HG03097 (cell line): ENCODE data around the gene TTC28.
"Not testable (repeated sequence)": the region's sequence is repeated elsewhere in the genome, so short reads cannot be mapped to it uniquely, and the experiment has no call there.

Experiments used
- ATAC-seq: cut with Tn5 transposase; IDR thresholded peaks from one replicate; pipeline ENCODE4 v1.9.1; 2021; ENCODE audit not compliant: unreplicated experiment, low FRiP score

Gene TTC28

DNA sequence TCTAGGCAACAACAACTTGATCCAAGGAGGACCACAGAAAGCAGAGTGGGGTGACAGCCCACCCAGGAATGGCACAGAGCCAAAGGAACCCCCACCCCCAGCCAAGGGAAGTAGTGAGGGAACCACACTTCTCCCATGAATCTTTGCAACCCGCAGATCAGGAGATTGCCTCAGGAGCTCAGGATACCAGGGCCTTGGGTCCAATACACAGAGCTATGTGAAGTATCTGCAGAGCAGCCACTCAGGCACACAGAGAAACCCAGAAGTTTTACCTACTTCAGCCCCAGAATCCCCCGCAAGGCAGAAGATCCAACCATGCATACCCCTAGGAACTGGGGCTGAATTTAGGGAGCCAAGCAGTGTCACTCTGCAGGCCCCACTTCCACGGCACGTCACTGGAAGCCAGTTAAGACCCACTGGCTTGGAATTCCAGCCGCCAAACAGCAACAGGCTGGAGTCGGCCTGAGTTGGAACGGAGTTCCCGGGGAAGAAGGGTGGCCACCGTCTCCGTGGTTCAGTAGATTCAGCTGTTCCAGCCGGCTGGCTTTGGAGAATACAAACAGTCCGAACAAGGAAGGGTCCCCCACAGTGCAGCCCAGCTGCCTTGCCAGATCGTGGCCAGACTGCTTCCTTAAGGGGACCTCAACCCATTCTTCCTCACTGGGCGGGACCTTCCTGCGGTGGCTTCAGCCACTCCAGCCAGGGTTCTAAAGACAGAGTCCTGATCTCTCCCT is 174.1 kb downstream of the TTC28 start:
- ATAC-seq: no peak

DNA sequence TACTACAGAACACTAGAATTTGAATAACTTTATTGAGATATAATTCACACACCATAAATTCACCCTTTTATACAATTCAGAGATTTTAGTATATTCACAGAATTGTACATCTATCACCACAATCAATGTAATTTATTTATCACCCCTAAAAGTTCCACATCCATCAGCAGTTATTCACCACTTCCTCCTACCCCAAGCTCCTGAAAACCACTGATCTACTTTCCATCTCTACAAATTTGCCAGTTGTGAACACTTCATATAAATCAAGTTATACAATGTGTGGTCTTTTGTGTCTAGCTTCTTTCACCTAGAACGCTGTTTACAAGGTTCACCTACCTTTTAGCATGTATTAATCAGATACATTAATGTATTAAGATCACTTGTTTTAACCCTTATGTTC is 179.6 kb downstream of the TTC28 start:
- ATAC-seq: no peak

DNA sequence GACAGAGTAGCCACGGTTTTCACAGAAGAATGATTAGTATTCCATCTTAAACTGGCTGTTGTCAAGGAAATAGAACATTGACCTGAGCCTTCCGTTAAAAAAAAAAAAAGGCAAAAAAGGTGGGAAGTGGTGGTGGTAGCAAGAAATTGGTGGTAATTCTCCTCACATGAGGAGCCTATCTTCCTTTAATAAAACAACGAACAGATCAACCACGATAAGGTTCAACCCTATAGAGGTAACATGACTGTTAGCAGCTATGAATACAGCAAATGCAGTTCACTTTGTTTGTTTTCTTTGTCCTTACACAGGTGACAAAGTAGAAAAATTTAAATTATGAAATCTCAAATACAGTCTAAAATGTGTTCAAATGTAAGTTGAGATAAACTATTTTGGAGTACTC is 181.6 kb downstream of the TTC28 start:
- no peak for ATAC-seq

DNA sequence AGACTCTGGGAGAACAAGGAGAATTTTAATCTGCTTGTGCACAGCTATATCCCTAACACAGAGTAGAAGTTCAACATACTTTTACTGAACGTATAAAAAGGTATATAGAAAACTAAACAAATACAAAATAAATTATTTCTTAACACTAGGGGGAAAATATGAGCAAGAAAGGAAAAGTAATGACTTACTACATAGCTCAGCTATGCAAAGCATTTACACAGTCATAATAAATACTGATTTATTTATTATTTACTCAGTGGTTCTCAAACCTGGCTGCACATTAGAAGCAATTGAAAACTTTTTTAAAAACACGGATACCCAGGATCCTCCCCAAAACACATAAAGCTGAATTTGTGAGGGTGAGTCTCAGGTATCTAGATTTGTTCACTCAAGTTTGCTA is 182.5 kb downstream of the TTC28 start:
- ATAC-seq: no peak

DNA sequence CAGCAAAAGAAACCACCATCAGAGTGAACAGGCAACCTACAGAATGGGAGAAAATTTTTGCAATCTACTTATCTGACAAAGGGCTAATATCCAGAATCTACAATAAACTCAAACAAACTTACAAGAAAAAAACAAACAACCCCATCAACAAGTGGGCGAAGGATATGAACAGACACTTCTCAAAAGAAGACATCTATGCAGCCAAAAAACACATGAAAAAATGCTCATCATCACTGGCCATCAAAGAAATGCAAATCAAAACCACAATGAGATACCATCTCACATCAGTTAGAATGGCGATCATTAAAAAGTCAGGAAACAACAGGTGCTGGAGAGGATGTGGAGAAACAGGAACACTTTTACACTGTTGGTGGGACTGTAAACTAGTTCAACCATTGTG is 188.4 kb downstream of the TTC28 start:
- ATAC-seq: not testable (repeated sequence)

DNA sequence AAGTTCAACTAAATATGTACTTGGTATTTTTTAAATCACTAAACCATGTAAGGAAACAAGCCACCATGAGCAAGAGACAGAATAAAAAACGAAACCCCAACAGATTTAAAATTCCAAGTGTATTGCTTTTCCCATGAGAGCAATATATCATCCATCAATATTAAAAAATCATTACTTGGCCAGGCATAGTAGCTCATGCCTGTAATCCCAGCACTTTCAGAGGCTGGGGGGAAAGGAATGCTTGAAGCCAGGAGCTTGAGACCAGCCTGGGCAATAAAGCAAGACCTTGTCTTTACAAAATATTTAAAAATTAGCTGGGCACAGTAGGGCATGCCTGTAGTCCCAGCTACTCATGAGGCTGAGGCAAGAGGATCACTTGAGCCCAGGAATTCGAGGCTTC is 190.8 kb downstream of the TTC28 start:
- ATAC-seq: no peak

DNA sequence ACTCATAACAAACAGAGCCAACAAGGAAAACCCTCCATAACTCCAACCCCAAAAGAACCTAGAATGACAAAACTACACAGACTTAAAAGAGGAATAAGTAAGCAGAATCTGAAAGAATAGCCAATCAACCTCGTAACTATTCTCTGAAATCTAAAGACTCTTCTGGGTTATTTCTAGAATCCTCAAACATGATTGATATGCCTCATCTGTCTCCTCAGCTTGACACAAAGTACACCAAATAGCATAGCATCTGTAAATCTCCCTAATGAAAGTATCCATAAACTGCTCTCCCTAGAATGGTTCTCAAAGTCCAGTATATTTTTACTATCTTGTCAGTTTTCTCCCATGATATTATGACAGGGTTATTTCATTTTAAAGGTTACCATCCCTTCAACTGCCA is 195.0 kb downstream of the TTC28 start:
- no peak for ATAC-seq

DNA sequence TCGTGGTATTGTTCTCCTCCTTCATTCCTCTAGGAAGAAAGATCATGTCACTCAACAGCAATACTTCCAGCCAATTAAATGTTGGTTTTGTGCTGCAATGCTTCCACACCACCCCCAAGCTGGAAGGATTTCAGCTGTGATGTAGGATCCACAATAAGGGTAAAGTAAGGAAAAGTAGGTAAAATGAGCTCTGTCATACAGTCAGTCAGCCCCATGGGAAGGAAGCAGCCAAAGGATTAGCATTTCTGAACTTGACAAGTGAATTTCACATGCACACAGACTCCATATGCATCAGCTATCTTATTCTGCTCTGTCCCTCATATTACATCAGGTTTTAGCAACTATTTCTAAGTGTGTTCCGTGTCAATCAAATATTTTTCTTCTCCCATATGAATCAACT is 197.9 kb downstream of the TTC28 start:
- ATAC-seq: no peak

DNA sequence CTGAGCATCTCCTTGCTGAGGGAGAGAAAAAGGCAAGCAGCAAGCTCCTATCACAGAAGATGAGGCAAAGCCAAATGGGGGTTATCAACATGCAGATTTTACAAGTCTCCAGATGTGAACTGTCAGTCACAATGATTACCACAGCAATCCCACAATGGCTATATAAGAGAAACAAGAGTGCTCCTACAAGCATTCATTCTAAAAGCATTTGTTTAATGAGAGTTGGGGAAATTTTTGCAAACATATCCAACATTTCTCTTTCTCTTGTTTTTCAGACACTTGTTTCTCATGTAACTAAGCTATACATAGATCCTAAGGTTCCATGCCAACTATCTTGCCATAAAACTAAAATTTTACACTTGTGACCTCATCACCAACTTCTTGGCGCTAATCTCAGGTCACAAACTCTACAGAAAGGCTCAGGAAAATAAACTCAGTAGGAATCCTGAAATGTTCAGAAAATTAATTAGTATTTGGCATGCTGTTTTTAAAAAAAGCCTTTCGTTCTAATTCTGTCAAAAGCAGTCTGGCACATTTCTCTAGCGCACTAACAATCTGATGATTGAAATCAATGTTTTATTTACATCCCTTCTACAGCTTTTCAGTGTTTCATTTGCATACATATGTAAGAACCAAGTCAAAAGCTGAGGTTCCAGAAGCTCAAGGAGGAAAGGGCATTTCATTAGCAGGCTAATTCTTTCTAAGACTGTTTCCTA is 199.5 kb downstream of the TTC28 start:
- ATAC-seq: no peak

DNA sequence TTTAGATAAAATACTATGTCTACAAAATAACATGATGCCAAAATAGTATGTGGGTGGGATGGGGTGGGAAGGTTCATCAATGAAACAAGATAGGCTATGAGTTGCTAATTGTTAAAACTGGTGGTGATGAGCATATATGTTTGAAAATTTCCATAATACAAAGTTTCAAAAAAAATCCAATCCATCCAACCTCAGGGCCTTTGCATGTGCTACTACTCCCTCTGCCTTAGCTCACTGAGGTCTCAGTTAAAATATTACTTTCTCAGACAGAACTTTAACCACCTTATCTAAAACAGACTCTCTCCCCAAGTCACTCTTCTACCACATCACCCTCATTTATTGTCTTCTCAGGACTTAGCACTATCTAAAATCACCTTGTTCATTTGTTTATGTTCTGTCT is 201.1 kb downstream of the TTC28 start:
- ATAC-seq: no peak

DNA sequence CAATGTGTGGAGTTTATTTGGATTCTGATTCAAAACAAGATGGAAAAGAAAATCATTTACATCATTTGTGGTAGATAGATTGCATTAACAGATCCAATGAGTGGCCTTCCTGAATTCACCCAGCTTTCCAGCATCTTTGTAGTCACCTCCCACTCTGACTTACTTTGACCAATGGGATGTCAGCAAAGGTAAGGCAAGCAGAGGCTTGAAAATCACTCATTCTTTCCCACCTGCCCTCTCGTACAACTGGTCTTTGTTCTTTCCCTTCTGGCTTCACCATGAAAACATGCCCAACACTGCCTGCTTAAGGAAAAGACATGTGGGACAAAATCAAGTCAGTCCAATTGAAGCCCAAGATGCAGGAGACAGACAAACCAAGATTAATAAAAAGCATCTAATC is 202.1 kb downstream of the TTC28 start:
- no peak for ATAC-seq

DNA sequence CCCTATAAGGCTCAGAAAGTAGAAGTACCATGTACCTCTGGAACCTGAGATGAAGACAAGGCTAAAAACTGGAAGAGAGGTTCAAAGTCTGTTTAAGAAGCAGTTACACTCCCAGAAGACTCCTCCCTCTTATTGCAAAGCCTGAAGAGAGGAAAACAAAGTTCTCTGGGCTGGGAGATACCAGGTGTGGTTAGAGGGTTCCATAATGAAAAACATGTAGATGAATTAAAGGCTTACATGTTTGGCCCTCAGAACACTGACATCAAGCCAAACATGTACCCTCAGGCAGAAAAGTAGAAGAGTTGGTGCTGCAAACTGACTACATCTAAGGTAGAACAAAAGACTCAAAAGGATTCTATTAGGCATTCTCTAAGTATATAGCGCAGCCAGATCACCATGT is 205.3 kb downstream of the TTC28 start:
- no peak for ATAC-seq

DNA sequence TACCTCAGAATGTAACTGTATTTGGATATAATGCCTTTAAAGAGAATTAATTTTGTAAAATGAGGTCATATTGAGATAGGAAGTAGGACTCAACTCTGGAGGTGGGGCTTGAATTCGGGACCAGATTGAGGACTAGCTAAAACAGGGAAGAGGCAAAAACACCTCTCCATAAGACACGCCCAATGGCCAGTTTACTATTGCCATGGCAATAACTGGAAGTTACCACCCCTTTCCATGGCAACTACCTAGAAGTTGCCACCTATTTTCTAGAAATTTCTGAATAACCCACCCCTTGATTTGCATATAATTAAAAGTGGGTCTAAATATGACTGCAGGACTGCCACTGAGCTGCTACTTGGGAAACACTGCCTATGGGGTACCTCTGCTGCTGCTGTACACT is 206.4 kb downstream of the TTC28 start:
- ATAC-seq: no peak

DNA sequence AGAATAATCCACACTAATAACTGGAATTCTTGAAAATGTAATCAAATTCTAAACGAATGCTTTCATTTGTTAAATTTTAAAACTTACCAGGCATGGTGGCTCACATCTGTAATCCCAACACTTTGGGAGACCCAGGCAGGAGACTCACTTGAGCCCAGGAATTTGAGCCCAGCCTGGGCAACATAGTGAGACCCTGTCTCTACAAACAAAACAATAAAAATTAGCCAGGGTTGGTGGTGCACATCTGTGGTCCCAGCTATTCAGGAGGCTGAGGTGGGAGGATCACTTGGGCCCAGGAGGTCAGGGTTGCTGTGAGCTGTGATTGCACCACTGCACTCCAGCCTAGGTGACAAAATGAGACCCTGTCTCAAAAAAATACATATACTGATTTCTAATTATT is 212.6 kb downstream of the TTC28 start:
- not testable (repeated sequence) for ATAC-seq

DNA sequence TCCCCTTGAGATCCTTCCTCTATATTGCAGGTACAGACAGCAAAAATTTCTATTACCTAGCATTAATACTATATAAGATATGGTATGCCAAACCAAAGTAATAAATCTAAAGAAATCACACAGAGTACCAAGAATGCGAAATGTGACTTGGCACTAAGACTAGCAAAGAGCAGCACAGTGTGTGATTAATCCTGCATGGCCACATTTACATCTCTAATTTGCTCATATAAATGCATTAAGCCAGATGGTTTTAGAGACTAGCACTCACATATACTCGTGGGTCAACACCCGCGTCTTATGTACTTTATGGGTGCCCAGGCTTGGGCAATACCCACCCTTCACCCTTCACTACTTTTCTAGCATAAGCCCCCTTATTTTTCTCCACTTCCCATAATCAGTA is 213.2 kb downstream of the TTC28 start:
- ATAC-seq: no peak

DNA sequence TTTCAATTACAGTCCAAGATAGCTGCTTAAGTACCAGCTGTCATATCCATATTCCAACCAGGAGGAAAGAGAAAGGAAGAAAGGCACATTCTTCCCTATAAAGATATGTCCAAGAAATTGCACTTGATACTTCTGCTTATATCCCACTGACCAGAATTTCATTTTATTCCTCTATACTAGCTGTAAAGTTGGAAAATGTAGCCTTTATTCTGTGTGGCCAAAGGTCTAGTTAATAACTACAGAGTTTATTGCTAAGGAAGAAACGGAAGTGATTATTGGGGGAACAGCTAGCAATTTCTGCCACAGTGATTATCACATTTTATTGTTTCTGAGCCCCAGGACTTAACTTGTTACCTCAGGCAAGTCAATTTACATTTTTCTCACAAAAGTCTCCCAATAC is 213.8 kb downstream of the TTC28 start:
- no peak for ATAC-seq

DNA sequence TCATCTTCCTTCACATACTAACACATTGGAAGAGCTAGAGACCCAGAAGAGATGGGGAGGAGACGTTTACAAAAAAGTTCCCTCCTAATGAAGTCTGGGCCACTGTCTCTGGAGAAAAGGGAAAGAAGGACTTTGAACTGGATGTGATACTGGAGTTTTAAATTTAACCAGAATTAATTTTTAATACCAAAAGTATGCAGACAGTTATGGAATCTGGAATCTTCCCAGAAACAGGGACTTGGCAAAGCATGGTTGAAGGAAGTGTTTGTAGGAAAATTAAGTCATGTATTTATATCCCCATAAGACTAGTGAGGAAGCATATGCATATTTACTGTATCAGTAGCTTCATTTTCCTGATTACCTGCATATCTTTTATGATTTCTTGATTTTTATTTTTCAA is 215.5 kb downstream of the TTC28 start:
- ATAC-seq: no peak

DNA sequence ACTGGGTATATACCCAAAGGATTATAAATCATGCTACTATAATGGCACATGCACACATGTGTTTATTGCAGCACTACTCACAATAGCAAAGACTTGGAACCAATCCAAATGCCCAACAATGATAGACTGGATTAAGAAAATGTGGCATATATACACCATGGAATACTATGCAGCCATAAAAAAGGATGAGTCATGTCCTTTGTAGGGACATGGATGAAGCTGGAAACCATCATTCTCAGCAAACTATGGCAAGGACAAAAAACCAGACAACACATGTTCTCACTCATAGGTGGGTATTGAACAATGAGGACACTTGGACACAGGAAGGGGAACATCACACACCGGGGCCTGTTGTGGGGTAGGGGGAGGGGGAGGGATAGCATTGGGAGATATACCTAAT is 216.2 kb downstream of the TTC28 start:
- not testable (repeated sequence) for ATAC-seq

DNA sequence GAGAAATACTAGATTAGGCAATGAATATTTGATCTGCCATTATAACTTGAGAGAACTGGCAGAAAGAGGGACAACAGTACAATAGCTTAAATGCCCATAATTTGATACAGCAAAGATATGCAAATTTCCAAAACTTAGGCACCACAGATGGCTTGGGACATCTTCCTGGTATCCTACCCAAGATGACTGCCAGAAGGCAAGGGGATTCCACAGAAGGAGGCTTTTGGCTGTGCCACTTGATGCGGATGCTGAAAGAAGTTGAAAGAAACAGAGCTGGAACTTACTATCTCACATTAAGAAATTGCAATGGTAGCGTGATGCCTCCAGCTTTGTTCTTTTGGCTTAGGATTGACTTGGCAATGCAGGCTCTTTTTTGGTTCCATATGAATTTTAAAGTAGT is 216.7 kb downstream of the TTC28 start:
- no peak for ATAC-seq

DNA sequence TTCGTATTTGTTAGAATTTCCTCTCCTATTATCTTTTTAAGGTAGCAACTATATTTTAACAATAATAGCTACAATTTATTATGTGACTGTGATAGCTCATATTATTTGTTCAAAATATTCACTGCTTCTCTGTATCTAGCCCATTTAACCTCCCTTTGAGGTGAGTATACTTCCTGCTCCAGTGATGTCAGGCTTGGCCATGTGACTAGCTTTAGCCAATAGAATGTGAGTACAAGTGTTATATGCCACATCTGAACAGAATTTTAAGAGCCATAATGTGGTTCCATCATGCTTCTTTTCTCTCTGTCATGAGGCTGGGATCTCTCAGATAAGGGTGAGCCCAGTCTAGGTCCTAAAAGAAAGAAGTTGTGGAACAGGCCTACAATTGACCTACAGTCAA is 217.6 kb downstream of the TTC28 start:
- no peak for ATAC-seq

DNA sequence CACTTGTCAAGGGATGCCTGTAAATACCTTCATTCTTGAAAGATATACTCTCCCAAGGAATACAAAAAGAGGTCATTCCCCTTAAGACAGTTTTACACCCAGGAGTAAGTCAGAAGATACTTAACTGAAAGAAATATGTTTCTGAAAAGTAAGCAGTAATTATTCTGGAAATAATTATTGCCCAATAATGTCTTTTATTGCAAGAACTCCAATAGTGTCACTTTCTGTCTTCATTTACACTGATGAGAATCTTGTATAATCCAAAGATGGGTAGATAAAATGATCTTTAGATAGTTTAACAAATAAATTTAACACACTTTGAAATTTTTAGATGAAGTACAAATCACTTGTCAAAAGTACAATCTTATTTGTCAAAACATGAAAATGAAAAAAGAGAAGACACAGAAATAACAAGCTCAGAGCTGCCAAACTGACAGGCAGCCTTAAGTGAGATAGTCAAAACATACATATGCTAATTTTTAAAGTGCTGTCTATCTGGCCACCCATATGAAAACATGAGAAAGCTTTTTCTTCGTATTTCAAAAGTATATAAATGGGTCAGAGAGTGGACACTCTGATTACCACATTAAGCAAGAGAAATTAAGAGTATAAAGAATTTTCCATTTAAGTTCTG is 225.1 kb downstream of the TTC28 start:
- ATAC-seq: no peak

DNA sequence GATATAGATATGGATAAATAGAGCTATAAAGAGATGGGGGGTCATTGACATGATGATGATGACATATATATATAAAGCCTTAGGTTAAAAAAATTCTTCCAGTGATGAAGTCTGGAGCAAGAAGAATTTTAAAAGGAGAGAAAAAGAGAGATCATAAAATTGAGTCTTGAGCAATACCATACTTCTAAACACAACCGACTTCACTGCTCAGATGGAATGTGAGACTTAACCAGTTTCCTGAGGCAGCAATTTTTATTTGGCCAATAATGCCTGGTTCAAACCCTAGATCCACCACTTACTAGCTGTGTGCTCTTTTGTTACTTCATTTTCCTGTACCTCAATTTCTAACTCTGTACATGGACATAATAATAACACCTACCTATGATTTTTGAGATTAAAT is 229.5 kb downstream of the TTC28 start:
- no peak for ATAC-seq
